HG03520 (cell line): ENCODE data around the gene PPP1R11.
A peak's percentile ranks its signal among the peaks of the same experiment; 100 is the strongest.

ENCODE experiments used
- ATAC-seq: cut with Tn5 transposase; IDR thresholded peaks from one replicate; pipeline ENCODE4 v1.9.1; 2021; ENCODE audit warnings: mild to moderate bottlenecking, moderate library complexity; ENCODE audit not compliant: unreplicated experiment

The PPP1R11 gene

DNA sequence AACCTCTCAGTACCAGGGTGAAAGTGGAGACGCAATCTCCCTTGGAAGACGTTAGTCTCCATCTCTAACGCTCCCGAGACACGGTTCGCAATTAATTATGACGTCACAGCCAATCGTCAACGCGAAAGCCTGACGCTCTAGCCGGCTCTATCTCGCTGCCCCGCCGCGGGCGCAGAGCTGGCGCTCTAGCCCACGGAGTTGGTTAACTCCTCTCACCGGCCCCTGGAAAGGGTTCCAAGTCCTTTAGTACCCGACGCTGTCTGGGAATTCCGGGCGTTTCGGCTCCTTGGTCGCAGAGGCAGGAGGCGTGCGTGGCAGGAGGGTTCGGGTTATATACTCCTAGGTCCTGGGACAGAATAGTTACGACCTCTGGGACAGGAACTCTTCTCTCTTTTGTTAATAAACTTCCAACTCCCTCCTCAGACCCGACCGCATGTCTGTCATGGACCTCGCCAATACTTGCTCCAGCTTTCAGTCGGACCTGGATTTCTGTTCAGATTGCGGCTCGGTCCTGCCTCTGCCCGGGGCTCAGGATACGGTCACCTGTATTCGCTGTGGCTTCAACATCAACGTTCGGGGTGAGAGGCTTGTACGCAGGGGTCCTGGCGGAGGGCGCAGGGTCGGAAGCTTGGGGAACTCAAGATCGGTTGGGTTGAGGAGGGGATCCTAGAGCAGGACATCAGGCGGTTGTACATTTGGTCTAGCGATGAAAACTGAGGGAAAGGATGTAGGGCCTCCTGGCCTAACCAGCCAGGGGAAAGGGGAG is 5.7 kb upstream of the PPP1R11 start, which contains the start of gene POLR1H:
Gene POLR1H, plus strand, starts transcription at position 174 of the 766 bp plus-strand sequence. Its CDS starts 260 bp downstream, at position 434.
- ATAC-seq, result peak; percentile 93

DNA sequence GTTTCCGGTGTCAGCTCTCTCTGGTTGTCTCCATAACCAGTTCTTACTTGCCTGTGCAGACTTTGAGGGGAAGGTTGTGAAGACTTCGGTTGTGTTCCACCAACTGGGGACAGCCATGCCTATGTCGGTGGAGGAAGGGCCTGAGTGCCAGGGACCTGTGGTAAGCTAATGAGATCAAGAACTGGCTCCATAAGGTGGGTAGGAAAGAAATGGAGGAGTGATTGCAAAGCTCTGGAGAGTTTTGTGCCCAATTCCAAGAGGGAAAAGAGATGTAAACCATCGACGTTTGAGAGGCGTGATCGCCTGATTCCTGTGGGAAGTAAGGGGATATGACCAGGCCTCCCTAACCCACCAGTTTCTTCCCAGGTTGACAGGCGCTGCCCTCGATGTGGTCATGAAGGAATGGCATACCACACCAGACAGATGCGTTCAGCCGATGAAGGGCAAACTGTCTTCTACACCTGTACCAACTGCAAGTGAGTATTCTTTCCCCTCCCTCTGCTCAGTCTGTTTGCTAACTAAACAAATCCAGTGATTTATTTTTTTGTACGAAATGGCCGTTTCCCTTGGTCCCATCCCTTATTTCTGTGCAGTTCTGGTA is 5.0 kb upstream of the PPP1R11 start:
- ATAC-seq, result no peak

DNA sequence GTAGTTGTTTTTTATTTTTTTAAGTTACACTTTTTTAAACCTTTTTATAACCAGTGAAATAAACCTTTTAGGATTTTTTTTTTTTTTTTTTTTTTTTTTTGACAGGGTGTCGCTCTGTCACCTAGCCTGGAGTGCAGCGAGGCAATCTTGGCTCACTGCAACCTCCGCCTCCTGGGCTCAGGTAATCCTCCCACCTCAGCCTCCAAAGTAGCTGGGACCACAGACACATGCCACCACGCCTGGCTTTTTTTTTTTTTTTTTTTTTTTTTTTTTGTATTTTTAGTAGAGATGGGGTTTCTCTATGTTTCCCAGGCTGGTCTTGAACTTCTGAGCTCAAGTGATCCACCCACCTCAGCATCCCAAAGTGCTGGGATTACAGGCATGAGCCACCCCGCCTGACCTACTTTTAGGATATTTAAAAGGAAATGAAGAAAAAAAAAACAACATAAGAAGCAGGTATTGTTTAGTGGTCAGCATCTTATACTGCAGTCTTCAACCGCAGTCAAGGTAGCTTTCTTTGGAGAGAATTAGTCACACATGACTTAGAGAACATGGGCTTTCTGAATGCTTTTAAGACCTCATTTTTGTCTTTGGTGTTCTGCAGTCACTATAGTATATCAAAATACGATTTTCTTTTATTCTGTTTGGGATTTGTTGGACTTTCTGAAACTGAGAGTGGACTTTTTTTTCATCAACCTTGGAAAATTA is 4.4 kb upstream of the PPP1R11 start:
- ATAC-seq, result no peak

DNA sequence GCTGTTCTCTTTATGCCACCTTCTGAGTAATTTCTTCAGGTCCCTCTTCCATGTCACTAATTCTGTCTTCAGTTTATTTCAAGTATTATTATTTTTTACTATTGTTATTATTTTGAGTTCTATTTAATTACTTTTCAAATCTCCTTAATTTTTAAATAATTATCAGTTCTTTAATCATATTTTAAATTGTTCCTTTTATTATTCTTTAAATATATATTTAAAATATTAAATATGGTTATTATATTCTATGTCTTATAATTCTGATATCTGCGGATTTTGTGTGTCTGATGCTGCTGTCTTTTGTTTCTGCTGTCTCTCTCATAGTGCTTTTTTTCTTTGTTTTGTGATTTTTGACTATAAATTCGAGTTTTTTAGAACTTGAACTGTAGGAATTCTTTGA is 3.7 kb upstream of the PPP1R11 start:
- no peak for ATAC-seq

DNA sequence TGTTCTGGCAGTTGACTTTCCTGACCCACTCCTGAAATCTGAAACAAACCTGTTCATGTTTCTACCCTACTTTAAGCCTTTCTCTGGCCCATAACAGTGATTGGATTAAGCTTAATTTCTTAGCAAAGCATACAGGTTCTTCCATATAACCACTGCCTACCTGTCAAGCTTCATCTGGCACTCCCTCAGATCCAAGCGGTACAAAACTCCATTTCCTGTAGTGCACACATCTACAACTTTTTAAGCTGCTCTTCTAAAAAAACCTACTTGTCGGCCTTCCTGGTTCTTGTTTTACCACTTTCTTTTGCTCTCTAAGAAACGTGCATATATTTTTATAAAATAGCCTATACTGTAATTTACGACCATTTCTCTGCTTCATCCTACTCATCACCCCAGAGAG is 916 bp upstream of the PPP1R11 start:
- no peak for ATAC-seq

DNA sequence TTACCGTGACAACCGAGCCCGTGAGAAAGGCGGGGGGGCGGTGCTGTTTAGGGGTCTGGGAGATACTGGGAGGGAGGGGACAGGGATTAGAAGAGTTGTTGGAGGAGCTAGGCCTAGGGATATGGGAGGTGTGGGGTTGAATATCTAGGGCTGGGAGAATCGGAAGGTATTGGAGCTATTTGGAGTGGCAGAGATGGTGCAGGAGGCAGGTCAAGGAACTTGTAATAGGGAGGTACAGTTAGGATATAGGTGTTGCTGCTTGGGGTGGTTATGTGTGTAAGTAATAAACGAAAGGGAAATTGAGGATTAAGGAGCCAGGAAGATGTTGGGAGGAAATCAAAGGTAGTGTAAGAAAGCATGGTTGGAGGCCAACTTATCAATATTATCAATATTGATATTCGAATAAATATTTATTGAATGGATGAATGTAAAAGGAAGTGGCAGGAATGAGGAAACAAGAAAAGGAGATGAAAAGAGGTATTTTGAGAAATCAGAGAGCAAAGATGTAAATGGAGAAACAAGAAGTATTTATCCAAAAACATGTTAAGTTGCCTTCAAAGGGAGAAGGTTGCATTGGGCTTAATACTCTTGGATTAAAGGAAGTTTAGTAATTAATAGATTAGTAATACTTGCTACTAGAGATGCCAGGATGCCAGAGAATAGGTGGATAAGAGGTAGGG is 602 bp downstream of the PPP1R11 start:
- no peak for ATAC-seq

DNA sequence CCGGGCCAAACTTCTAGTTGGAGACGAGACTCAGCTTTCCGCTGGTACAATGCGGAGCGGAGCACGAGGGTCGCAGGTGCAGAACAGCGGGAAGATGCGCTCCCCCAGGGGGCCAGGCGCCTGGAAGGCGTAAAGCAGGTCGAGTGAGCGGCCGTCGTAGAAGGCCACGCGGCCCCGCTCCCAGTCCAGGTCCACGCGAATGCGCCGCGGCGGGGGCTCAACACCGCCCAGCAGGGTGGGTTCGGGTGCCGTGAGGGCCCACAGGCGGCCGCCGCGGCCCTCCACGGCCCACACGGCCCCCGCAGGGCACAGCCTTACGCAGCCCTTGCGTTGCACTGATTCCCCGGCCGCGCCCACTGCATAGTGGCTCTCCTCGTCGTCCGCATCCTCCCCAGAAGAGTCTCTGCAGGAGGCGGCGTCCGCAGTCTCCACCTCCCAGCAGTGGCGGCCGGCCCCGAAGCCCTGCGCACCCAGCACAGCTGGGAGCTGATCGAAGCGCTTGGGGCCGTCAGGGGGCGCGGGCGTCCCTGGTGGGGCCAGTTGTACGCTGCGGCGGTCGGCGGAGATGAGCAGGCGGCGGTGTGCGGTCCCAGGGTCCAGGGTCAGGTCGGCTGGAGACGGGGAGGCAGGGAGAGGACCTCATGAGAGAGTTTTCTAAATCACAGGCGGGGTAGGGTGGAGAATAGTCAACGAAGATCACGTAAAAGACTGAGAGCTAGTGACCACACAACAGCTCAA is 4.3 kb downstream of the PPP1R11 start:
- no peak for ATAC-seq

DNA sequence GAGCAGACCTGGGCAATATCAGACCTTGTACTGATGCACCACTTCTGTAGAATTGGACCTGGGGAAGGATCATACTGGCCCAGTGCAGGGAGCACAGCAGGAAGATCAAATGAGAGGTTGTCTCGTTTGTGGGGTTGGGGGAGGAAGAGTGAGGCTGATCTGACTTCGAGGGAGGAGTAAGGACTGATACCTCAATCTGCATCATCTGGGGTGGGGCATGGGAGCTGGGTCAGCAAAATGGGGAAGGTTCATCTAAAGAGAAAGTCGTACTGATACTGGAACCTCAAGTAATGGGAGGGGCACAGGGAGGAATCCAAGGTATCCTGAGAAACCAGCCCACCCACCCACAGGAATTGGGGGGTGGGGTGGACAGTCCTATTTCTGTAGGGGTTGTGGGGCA is 4.9 kb downstream of the PPP1R11 start:
- ATAC-seq, result no peak

DNA sequence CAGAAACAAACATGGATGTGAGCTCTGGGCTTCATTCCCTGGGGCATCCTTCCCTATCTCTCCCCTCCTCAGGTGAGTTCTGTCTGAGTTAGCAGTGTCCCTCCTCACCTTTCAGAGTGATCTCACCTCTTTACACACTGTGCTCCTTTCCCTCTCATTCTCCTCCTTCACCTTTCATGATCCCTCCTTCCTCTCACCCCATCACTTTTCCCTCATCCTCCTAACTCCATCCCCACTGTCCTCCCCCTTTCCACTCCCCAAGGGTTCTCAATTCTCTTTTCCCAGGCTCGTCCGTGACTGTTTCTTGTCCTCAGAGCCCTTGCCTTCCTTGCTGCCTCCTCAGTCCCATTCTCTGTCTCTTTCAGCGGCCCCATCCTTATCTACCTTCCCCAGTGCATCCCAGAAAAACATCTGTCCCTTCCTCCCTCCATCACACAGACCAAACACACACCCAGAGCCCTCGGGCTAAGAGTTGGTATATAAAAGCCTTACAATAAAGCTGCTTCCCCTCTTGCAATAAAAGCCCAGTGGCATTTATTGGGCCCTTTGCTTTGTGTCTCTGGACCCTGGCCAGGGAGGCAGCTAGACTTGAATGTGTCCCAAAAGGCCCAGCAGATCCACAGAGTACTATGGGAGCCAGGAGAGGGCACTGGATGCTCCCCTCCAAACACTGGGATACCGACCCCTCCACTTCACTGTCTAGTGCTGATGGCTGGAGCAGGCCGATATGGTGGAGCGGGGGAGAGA is 6.7 kb downstream of the PPP1R11 start:
- no peak for ATAC-seq

DNA sequence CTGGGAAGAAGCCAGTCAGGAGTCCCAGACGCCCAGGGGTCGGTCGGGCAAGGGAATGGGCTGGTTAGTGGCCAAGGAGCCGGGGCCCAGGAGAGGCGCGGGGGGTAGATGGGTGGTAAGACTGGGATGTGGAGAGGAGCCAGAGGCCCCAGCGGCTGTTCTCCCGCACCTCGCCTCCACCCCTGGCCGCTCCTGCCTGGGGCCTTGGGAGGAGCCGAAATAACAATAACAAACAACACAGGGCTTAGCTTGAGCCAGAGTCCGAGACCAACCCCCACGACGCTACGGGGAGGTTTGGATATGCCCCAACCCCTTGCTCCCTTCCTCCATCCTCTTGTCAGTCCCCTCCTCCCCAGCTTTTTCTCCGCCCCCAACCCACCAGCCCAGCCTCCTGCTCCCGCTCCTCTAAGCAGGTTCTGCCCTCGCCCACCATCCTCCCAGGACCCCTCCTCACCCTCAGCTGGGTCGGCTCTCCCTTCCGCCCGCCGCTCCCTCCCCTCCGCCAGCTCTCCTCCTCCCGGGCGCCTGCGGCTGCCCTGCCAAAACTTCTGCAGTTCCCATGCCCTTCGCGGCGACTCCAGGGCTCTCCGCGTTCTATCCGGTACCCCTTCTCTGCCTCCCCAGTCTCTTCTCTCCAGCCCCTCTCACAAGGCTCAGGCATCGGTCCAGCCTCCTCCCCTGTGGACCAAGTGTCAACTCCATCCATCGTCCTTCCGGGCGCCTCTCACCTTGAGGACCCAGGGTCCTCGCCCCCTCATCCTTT is 7.5 kb downstream of the PPP1R11 start:
- ATAC-seq, result no peak

DNA sequence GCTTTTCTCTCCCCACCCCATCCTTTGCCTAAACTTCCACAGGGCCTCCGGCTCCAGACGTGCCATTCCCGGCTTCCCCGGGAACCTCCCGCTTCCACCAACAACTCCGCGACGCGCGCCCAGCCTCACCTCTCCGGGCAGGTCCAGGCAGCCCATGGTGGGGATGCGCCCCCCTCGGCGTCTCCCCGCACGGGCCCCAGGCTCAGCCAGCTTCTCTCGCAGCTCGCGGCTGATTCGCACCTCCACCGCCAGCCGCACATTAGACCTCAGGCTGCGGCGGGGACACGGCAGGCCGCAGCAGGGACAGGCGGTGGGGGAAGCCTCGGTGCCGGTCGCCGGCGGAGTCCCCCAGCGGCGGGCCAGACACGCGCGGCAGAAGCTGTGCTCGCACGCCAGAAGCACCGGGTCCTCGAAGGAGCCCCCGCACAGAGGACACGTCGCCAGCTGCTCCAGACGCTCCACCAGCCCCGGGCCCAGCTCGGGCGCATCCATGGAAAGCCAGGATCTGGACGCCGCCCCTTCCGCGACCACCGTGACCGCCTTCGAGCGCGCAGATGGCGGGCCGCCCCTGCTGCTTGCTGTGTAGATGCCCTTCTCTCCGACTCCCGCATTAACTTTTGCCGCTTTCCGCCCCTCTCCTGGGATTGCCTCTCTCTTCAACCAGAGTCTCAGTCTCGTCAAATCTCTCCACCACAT is 8.2 kb downstream of the PPP1R11 start, which contains the start of gene RNF39:
Gene RNF39, minus strand, starts transcription at position 676 of the 696 bp plus-strand sequence. Its CDS starts 184 bp downstream, at position 492.
- ATAC-seq, result no peak

DNA sequence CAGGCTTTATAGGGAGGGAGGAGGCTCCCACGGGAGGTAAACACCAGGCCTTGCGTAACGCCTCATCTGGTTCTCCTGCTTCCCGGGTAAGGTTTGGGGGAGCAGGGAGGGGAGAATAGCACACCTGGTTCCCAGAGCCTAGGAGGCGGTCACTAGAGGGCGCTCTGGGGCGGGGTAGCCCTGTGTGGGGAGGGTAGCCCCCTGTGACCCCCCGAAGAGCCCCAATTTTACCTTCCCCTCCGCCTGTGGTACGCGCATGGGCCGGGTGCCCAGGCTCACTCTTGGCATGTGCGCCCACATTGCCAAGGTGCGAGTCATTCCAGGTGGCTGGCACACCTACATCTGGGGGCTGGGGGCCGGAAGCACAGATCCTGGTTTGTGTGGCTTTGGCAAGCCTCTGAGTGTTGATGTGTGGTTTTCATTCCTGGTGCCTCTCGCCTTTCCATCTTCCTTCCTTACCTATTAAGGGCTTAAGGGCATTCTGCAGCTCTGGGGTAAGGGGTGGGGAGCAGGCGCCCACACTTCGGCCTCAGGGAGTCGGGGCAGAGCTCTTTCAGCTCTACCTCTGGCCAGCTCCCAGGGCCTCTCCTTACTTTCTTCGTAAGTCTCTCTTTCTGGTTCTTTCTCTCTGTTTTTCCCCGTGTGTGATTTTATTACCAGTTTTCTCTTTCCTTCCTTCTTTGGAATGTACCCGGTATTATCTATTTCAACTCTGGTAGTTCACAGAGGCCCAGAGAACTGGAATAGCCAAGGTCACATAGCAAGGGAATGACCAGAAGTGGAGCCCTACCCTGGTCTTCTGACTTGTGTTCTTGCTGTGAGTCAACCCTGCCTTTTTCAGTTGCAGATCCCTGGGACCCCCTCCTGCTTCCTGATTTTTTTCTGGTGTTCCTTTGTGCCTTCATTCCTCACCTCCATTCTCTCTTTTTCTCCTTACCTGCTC is 9.1 kb downstream of the PPP1R11 start:
- no peak for ATAC-seq

DNA sequence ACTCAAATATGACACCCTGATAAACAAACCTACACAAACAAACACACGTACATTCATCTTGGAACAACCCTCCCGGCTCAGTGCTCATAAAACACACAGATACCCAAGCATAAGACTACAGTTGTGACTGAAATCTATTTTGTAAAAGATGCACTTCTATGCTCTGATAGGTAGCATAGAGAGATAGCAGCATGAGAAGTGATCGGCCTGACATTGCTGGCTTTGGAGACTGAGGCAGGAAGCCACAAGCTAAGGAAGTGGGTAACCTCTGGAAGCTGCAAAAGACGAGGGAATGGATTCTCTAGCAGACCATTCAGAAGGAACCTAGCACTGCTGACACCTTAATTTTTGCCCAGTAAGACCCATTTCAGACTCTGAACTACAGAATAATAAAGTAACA is 10.2 kb downstream of the PPP1R11 start:
- no peak for ATAC-seq

DNA sequence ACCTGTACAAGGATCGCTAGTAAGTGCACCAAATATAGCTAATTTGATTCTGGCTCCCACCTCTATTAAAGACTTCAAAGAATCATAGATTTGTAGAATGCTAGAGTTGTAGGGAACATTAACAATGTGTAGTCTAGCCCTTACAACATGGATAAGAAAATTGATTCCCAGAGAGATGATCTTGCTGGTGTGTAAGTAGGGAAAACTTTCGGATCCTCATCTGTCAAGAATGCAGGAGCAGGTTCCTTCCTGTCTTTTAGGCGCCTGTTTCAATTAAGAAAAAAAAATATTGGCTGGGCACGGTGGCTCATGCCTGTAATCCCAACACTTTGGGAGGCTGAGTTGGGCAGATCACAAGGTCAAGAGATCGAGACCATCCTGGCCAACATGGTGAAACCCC is 20.9 kb downstream of the PPP1R11 start:
- ATAC-seq, result no peak

DNA sequence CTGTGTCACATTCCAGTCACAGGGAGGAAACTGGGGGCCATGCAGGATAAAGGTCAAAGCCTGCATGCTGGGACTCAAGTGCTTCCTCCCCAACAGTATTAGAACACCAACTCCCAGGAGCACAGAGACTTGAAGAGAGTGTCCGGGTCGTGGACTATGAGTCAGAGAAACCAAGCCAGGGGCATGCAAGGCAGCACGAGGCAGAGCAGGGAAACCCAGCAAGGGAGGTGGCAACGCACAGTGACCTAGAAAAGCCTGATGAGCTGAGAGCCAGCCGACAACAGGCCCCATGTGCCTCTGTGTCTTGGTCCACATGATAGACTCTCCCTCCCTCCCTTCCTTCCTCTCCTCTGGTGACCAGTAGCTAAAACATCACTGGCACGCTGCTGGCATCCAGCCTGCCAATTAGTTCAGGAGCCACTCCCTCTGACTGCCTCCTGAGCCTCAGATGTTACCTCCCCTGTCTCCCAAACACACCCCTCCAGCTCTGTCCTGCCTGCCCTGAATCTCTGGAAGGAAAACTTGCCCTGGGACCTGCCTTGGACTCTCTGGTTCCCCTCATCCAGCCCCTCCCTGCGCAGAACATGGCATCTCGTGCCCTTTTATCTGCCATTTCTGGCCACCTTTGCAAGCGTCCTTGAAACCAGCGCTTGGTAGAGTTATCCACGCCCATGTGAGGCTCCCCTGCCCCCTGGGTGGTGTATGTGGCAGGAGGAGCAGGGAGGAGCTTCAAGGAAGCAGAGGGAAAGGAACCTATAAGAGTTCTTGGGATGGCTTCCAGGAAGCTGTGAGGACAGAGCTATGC is 24.8 kb downstream of the PPP1R11 start:
- ATAC-seq, result no peak

DNA sequence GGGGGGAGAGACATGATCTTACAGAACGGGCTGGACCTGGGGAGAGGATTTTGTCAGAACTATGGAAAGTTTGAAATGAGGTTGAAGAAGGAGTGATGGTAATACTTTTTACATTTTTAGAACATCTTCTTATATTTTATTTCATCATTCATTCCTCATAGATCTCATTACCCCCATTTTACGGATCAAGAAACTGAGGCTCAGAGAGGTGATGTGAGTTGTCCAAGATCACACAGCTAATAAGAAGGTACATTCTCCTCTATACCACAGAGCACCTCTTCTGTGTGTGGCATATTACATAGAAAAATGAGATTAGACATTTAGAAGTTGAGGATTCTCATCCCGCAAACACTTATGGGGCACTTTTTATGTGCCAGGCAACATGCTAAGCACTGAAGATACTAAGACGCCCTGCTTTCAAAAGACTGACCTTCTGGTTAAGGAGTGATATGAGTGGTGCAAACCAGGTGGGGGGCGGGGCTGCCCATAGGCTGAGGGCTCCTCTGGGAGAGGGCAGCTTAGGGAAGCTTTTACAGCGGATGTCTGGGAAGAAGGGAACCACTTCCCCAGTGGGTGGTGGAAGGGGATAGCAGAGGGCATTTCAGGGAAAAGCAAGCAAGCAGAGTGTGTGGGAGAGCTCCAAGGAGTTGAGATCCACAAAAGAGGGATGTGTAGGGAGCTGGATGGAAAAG is 26.0 kb downstream of the PPP1R11 start:
- ATAC-seq, result no peak
